RWPE1 (cell line): Measurements from ENCODE around the gene NUP188.

Source experiments
- CTCF ChIA-PET: fragments of 350-600 bp; sonication (Branson Sonifier 250); formaldehyde crosslinking; extraction: SDS; loops from one replicate; lab custom pipeline; 2021; lab: Yijun Ruan, JAX
- POLR2A ChIA-PET: fragments of 400-600 bp; formaldehyde crosslinking; extraction: SDS; loops from one replicate; lab custom pipeline; 2020; ENCODE audit warnings: antibody characterized with exemption; ENCODE audit not compliant: low non-redundant PET; lab: Yijun Ruan, JAX
- DNase-seq: peaks from one replicate; pipeline ENCODE4 v3.0.0; 2012; ENCODE audit warnings: low spot score
- H3K27ac ChIP-seq: fragments of 450-650 bp; 2 replicates; pipeline ENCODE4 v1.5.1; 2017
- TF ChIP-seq, protein P1 (sequence below): fragments of 450-650 bp; conservative IDR thresholded peaks from 2 replicates; pipeline ENCODE4 v1.5.1; 2017; ENCODE audit warnings: low read depth, mild to moderate bottlenecking

NUP188 gene

DNA sequence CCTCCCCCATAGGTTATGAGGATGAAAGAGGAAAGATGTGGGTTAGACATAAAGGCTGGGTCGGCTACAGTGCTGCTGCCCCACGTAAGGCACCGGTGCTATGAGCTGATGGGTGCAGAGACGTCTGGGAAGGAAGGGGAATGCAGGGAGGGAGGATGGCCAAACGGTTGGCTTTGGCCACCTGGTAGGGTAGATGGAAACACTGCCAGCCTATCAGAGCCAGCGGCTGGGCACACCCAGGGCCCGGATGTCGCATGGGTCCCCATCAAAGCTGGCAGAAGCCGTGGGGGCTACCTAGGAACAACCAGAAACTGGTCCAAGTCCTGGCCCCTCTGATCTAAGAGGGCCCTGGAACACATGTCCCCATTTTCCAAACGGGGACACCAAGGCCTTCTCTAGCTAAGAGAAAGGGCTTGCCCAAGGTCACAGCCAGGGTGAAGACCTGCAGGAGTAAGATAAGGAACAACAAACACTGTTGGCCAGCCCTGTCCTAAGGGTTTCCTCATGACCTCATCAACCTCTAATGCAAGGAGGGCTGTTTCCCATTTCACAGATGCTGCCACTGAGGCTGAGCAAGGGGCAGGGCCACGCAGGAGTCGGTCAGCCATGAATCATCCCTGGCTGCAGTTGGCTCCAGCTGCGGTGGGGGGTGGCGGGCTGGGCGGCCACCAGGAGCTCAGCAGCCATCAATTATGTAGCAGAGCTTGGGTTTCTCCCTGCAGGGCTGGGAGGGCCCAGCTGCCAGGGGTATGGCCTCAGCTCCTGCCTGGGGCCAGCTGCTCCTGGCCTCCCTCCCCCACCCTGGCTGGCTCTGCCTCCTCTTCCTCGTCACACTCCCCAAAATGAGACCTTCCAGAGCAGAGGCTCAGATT is 75.8 kb downstream of the NUP188 start:
- TF ChIP-seq, protein P1, sequence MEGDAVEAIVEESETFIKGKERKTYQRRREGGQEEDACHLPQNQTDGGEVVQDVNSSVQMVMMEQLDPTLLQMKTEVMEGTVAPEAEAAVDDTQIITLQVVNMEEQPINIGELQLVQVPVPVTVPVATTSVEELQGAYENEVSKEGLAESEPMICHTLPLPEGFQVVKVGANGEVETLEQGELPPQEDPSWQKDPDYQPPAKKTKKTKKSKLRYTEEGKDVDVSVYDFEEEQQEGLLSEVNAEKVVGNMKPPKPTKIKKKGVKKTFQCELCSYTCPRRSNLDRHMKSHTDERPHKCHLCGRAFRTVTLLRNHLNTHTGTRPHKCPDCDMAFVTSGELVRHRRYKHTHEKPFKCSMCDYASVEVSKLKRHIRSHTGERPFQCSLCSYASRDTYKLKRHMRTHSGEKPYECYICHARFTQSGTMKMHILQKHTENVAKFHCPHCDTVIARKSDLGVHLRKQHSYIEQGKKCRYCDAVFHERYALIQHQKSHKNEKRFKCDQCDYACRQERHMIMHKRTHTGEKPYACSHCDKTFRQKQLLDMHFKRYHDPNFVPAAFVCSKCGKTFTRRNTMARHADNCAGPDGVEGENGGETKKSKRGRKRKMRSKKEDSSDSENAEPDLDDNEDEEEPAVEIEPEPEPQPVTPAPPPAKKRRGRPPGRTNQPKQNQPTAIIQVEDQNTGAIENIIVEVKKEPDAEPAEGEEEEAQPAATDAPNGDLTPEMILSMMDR: no peak
- ChIA-PET POLR2A (no interaction called here), CTCF (interaction anchor here (1.0 kb wide), 1 partner anchor 15 kb away, joined by 3 read pairs; no protein-coding TSS in a partner anchor)
- peak overlapping the region; percentile 79 for H3K27ac ChIP-seq
- peak; percentile 63 for DNase-seq

DNA sequence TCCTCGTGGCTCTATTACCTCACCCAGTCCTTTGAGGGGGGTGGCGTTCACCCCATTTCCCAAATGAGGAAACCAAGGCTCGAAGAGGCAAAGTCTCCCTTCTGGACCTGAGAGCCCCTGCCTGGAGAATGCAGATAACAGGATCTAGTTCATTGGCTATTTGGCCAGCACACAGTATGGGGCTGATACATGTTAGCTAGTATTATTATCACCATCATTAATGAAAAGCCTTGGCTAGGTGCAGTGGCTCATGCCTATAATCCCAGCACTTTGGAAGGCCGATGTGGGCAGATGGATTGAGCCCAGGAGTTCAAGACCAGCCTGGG is 76.4 kb downstream of the NUP188 start:
- DNase-seq: no peak
- CTCF ChIA-PET: interaction anchor here (1.0 kb wide), 1 partner anchor 16 kb away, joined by 3 read pairs; no protein-coding TSS in a partner anchor
- peak overlapping the region; percentile 79 for H3K27ac ChIP-seq
- POLR2A ChIA-PET: no interaction called here
- TF ChIP-seq, protein P1: no peak

DNA sequence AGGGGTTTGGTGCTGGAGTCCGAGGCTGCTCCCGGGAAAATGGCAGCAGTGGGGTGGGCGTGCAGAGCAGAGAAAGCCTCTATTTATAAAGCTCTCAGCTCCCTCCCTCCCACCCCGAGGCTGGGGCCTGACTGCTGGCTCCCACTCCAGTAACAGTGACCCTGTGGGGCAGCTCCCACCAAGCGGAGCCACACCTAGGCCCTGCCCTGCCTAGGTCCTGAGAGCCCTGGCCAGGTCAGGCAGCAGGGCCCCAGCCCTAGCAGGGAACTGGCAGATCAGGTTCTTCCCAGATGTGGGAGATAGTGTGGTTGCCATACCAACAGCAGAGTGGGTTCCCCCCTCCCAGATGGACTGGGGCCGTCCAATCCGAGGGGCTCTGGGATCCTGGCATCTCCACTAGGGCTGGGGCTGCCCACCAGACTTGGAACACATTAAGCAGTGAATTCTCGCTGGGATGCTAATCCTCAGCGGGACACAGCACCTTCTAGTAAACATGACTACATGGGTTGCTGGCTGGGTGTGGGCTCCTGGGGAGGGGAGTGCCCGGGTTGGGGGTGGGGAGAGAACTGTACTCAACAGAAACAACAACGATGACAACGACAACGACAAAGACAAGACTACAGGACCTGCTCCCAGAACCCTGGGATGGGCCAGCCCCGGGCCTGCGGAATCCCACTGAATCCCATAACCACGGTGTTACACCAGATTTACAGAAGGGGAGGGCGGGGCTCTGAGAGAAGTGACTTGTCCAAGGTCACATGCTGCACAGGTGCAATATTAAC is 79.1 kb downstream of the NUP188 start:
- peak overlapping the region; percentile 79 for H3K27ac ChIP-seq

DNA sequence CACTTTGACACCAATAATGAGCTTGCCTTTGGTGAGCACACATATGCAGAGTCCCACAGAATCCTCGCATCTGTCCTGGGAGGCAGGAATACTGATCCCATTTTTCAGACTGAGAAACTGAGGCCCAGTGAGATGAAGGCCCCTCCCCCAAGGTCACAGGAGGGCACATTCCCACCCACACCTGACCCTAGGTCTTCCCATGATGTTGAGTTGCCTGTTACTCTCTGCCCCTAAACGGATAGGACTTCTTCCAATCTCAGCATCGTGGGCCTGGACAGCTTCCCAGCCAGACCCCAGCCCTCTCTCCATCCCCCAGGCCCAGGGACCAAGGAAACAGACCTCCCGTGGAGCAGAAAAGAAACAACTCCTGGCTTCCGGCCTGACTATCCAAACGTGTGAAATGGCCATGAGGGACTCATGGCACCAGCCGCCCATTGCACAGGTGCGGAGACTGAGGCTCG is 79.8 kb downstream of the NUP188 start:
- DNase-seq: no peak
- TF ChIP-seq, protein P1: no peak
- H3K27ac ChIP-seq: peak overlapping the region; percentile 79
- ChIA-PET POLR2A (interaction anchor here (1.0 kb wide), 1 partner anchor 19 kb away, joined by 3 read pairs; no protein-coding TSS in a partner anchor), CTCF (no interaction called here)

More for the DNA sequence above, 79.1 kb downstream of the NUP188 start:
- ChIA-PET CTCF (interaction anchor here (0.7 kb wide), 1 partner anchor 25 kb away, joined by 3 read pairs; no protein-coding TSS in a partner anchor), POLR2A (interaction anchor here (1.0 kb wide), 1 partner anchor 18 kb away, joined by 3 read pairs; no protein-coding TSS in a partner anchor)
- DNase-seq: peak; percentile 64
- TF ChIP-seq, protein P1: no peak

DNA sequence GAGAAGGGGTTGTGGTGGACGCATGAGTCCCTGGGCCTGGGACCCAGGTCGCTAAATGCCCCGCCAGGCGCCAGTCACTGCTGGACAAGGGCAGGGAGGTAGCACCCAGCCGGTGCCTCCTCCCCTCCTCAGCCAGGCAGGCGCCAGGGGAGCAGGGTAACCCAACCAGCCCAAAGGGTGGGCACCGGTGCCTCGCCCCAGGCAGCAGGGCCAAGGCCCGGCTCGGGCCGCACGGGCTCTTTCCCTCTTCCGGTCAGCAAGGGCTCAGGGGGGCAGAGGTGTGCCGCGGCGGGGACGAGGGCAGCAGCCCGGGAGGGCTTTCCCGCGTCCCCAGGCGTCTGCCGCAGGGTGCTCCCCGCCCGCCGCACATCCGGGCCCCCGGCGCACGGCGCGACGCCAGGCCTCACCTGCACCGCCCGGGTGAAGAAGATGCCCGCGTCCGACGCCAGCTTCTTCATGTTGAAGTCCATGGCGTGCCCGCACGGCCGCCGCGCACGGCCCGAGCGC is 80.2 kb downstream of the NUP188 start:
- TF ChIP-seq, protein P1: no peak
- peak; percentile 79 for DNase-seq
- ChIA-PET CTCF (interaction anchor here (0.6 to 2.1 kb wide), 4 partner anchors 9 to 294 kb away, joined by 3 to 9 read pairs (median 4); no protein-coding TSS in a partner anchor), POLR2A (interaction anchor here (1.0 kb wide), 1 partner anchor 19 kb away, joined by 3 read pairs; no protein-coding TSS in a partner anchor)
- peak overlapping the region; percentile 79 for H3K27ac ChIP-seq
